Stimulated activated naive CD8-positive, alpha-beta T cell treated with anti-CD3 and anti-CD28 coated beads, Interleukin-15, Interleukin-2, amounts not matched to agents 100 ng/mL and 50 ng/mL, for 24 hours (primary cell): Measurements from ENCODE around the gene CEBPE.

Source experiments
- H3K27ac Mint-ChIP-seq: one replicate; pipeline ENCODE4 v1.8.0; 2021; ENCODE audit warnings: mild to moderate bottlenecking, mixed read lengths
- H3K27me3 Mint-ChIP-seq: one replicate; pipeline ENCODE4 v1.8.0; 2021; ENCODE audit warnings: mixed read lengths
- H3K36me3 Mint-ChIP-seq: one replicate; pipeline ENCODE4 v1.8.0; 2021; ENCODE audit warnings: low read depth, mixed read lengths
- H3K4me1 Mint-ChIP-seq: one replicate; pipeline ENCODE4 v1.8.0; 2021; ENCODE audit warnings: low read depth, mixed read lengths
- H3K4me3 Mint-ChIP-seq: one replicate; pipeline ENCODE4 v1.8.0; 2021; ENCODE audit warnings: mild to moderate bottlenecking, mixed read lengths
- H3K9me3 Mint-ChIP-seq: one replicate; pipeline ENCODE4 v1.8.0; 2021; ENCODE audit warnings: mixed read lengths

CEBPE gene

GRCh38 chr14:23105348-23105824 is 13.7 kb downstream of the CEBPE start:
- H3K9me3 Mint-ChIP-seq: no peaks in the 10 kb centered on the region
- H3K27ac Mint-ChIP-seq: no peak overlapping the region
- H3K36me3 Mint-ChIP-seq: no peaks in the 10 kb centered on the region
- H3K27me3 Mint-ChIP-seq: no peaks in the 10 kb centered on the region
- H3K4me3 Mint-ChIP-seq: no peak overlapping the region
- no peaks in the 10 kb centered on the region for H3K4me1 Mint-ChIP-seq

- H3K4me3 Mint-ChIP-seq: no peak within 1 kb of the TSS
Measured at GRCh38 chr14:23104591-23105347, 14.3 kb downstream of the CEBPE start, which contains the start of gene CIROP. CIROP (minus strand) TSS chr14:23104989; CDS start chr14:23104920, 69 bp downstream.

GRCh38 chr14:23104070-23104590 is 14.9 kb downstream of the CEBPE start:
- no peaks in the 10 kb centered on the region for H3K27me3 Mint-ChIP-seq
- no peak overlapping the region for H3K27ac Mint-ChIP-seq
- H3K9me3 Mint-ChIP-seq: no peaks in the 10 kb centered on the region
- H3K4me3 Mint-ChIP-seq: no peak overlapping the region
- H3K4me1 Mint-ChIP-seq: no peaks in the 10 kb centered on the region
- peaks cover 2% of the 10 kb centered on the region for H3K36me3 Mint-ChIP-seq

More at GRCh38 chr14:23104591-23105347, 14.3 kb downstream of the CEBPE start, which contains the start of gene CIROP:
- Mint-ChIP-seq H3K27ac (no peak within 1 kb of the TSS), H3K9me3 (no peaks in the 10 kb centered on the region), H3K4me1 (no peaks in the 10 kb centered on the region), H3K36me3 (no peaks in the 10 kb centered on the region), H3K27me3 (no peaks in the 10 kb centered on the region)

GRCh38 chr14:23103581-23103980 is 15.5 kb downstream of the CEBPE start:
- Mint-ChIP-seq H3K27ac (no peak overlapping the region), H3K4me1 (no peaks in the 10 kb centered on the region)

DNA sequence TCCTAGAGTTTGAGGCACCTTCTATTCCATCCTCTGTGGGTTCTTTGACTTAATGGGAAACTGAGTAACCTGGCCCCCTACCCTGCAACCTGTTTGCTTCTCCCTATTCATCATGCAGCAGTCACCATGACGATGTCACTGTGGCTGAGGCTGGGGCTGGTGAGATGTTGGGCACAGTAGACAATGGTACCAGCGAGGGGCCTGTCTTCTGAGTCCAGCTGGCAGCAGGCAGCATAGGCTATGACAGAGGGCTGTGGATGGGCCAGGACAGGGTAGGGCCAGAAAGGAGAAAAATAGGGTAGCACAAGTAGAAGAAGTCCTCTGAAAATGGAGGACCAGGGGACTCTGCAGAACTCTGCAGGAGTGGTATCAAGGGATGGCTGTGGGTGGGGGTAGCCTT is 16.3 kb downstream of the CEBPE start:
- H3K4me3 Mint-ChIP-seq: no peak overlapping the region
- no peaks in the 10 kb centered on the region for H3K27me3 Mint-ChIP-seq
- no peaks in the 10 kb centered on the region for H3K9me3 Mint-ChIP-seq
- peaks cover 2% of the 10 kb centered on the region for H3K4me1 Mint-ChIP-seq
- no peak overlapping the region for H3K27ac Mint-ChIP-seq
- H3K36me3 Mint-ChIP-seq: peaks cover 12% of the 10 kb centered on the region

More at GRCh38 chr14:23103581-23103980, 15.5 kb downstream of the CEBPE start:
- H3K9me3 Mint-ChIP-seq: no peaks in the 10 kb centered on the region
- no peaks in the 10 kb centered on the region for H3K27me3 Mint-ChIP-seq
- peaks cover 7% of the 10 kb centered on the region for H3K36me3 Mint-ChIP-seq
- no peak overlapping the region for H3K4me3 Mint-ChIP-seq

GRCh38 chr14:23101986-23102625 is 16.9 kb downstream of the CEBPE start:
- H3K9me3 Mint-ChIP-seq: no peaks in the 10 kb centered on the region
- H3K4me3 Mint-ChIP-seq: no peak overlapping the region
- peaks cover 9% of the 10 kb centered on the region for H3K4me1 Mint-ChIP-seq

GRCh38 chr14:23101213-23101970 is 17.7 kb downstream of the CEBPE start:
- Mint-ChIP-seq H3K9me3 (no peaks in the 10 kb centered on the region), H3K36me3 (peaks cover 22% of the 10 kb centered on the region), H3K4me1 (peaks cover 16% of the 10 kb centered on the region), H3K4me3 (no peak overlapping the region), H3K27me3 (no peaks in the 10 kb centered on the region), H3K27ac (no peak overlapping the region)

More at GRCh38 chr14:23101986-23102625, 16.9 kb downstream of the CEBPE start:
- Mint-ChIP-seq H3K36me3 (peaks cover 19% of the 10 kb centered on the region), H3K27me3 (no peaks in the 10 kb centered on the region), H3K27ac (no peak overlapping the region)

DNA sequence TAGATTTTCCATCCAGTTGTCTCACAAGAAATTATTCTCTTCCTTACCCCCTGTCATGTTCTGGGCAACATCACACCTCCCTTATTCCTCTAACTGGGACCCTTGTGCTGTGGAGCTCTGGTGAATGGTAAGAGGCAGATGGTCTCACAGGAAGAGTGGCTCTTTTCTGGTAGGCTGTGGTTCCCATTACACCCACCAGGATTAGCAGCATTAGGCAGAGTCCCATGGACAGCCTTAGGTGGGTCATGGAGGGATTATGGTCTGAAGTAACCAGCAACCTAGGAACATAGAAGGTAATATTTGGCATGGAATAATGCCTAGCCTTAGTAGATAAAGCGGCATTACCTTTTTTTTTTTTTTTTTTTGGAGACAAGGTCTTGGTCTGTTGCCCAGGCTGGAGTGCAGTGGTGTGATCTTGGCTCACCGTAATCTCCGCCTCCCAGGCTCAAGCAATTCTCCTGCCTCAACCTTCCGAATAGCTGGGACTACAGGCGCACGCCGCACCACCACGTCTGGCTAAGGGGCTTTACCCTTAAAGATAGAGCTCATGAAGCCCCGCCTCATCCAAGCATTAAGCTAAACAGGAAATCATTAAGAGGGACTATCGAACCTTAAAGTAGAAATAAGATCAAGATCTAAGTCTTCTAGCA is 19.7 kb downstream of the CEBPE start:
- no peak overlapping the region for H3K27ac Mint-ChIP-seq
- H3K9me3 Mint-ChIP-seq: no peaks in the 10 kb centered on the region
- H3K36me3 Mint-ChIP-seq: peaks cover 22% of the 10 kb centered on the region
- H3K4me1 Mint-ChIP-seq: peaks cover 22% of the 10 kb centered on the region
- no peak overlapping the region for H3K4me3 Mint-ChIP-seq
- no peaks in the 10 kb centered on the region for H3K27me3 Mint-ChIP-seq

DNA sequence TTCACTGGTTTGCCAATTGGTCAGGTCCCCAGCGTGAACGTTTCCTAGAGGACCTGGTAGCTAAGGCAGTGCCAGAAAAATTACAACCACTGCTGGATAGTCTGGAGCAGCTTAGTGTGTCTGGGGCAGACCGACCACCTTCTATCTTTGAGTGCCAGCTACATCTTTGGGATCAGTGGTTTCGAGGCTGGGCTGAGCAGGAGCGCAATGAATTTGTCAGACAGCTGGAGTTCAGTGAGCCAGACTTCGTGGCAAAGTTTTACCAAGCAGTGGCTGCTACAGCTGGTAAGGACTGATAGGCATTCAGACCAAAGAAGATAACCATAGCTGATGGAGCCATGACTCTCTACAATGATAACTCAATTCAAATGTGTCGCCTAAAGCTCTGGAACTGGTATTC is 21.3 kb downstream of the CEBPE start:
- Mint-ChIP-seq H3K27me3 (no peaks in the 10 kb centered on the region), H3K27ac (no peak overlapping the region), H3K36me3 (peaks cover 30% of the 10 kb centered on the region), H3K9me3 (no peaks in the 10 kb centered on the region), H3K4me1 (peaks cover 22% of the 10 kb centered on the region), H3K4me3 (no peak overlapping the region)

GRCh38 chr14:23095196-23096108 is 23.6 kb downstream of the CEBPE start, which contains the start of gene C14orf119:
C14orf119 (plus strand) TSS chr14:23095505; CDS start chr14:23097659, 2,154 bp downstream.
- no peak within 1 kb of the TSS for H3K27ac Mint-ChIP-seq
- H3K36me3 Mint-ChIP-seq: peaks cover 44% of the 10 kb centered on the region

GRCh38 chr14:23094666-23095195 is 24.3 kb downstream of the CEBPE start, which contains the start of gene ACIN1:
ACIN1 (minus strand) TSS chr14:23095136; CDS start chr14:23095112, 24 bp downstream.
- H3K4me3 Mint-ChIP-seq: no peak within 1 kb of the TSS
- peaks cover 24% of the 10 kb centered on the region for H3K4me1 Mint-ChIP-seq
- no peaks in the 10 kb centered on the region for H3K27me3 Mint-ChIP-seq
- no peak within 1 kb of the TSS for H3K27ac Mint-ChIP-seq
- H3K36me3 Mint-ChIP-seq: peaks cover 51% of the 10 kb centered on the region
- H3K9me3 Mint-ChIP-seq: no peaks in the 10 kb centered on the region

More at GRCh38 chr14:23095196-23096108, 23.6 kb downstream of the CEBPE start, which contains the start of gene C14orf119:
- Mint-ChIP-seq H3K27me3 (no peaks in the 10 kb centered on the region), H3K4me3 (no peak within 1 kb of the TSS), H3K9me3 (no peaks in the 10 kb centered on the region), H3K4me1 (peaks cover 24% of the 10 kb centered on the region)

- Mint-ChIP-seq H3K27me3 (no peaks in the 10 kb centered on the region), H3K36me3 (peaks cover 55% of the 10 kb centered on the region), H3K4me3 (no peak overlapping the region), H3K27ac (no peak overlapping the region), H3K4me1 (peaks cover 24% of the 10 kb centered on the region), H3K9me3 (no peaks in the 10 kb centered on the region)
Measured at GRCh38 chr14:23093991-23094665, 24.9 kb downstream of the CEBPE start.
